ENCODE results near the gene OGFOD3.
"Not testable (repeated sequence)": the region's sequence is repeated elsewhere in the genome, so short reads cannot be mapped to it uniquely, and the experiment has no call there.

Gene OGFOD3

DNA sequence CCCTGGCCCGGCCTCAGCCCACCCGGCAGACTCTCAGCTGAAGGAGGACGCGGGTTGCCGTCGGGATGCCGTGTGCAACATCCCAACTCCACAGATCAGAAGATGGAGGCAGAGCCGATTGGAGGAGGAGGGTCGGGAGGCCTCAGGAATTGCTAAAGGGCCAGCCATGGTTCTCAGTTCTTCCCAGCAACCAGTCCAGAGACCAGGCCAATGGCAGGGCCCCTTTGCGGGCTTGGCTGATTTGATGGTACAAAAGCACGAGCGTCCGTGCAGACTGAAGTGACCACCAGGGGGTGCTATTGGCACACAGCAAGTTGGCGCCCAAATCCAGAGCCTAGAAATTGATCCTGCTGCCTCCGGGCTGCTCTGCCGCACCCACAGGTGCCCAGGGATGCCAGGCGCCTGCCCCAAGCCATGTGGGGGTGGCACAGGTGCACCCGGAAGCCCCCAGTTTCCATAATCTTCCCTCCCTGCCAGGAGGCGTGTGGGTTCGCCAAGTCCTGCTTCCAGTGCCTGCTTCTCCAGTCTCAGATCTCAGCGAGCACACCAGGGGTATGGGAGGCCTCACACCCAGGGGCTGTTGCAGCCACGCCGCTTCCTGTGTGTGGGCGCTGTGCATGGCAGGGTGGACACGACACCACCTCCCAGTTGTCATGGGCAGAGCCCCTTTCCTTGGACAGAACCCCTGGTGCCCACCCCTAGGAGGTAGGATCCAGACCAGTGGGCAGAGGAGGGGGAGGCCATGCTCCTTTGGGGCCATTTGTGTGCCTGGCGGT lies 66.5 kb downstream of the OGFOD3 start:
- DNase-seq (ENCODE audit: low read depth) = peak; percentile 58

DNA sequence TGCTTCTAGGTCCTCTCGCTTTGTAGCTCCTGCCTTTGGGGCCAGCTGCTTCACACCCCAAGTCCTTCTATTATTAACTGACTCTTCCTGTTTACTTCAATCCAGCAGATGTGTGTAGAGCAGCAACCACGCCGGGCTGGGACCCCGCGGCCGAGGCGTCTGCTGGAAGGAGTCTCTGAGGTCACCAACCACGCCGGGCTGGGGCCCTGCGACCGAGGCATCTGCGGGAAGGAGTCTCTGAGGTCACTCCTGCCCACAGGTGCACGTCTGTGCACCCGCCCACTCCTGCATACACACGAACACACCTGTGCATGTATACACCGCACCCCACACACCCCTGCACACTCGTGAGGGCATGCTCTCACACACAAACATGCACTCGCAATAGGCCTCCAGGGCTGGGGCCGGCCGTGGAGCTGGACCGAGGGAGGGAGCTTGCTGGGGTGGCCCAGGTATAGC lies 67.1 kb downstream of the OGFOD3 start:
- no peak for DNase-seq (ENCODE audit: low read depth)

DNA sequence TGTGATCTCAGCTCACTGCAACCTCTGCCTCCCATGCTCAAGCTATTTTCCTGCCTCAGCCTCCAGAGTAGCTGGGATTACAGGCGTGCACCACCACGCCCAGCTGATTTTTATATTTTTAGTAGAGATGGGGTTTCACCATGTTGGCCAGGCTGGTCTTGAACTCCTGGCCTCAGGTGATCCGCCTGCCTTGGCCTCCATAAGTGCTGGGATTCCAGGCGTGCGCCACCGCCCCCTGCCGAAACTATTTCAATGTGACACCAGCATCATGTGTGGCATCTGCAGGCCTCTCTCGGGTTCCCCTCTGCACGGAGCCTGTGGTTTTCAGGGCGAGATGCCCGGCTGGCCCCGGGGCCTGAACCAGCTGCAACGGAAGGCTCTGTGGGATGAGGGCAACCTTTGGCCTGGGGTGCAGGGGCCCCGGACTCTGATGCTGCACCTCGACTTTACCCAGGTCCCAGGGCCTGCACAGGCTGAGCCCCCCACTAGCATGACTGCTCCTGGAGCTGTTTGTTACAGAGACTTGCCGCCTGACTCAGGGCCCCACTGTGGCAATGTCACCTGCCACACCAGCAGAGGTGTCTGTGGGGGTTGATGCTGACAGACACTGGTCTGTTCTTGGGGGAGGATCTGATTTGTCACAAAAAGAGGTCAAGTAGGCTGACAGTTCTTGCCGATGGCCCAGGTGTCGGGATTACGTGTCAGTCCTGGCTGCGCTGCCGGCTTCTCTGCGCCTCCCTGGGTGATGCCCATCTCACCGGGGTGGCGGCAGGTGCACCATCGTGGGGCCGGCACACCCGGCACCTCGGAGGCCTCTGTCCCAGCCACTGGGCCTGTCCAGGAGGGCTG lies 68.0 kb downstream of the OGFOD3 start:
- peak; percentile 11 for DNase-seq (ENCODE audit: low read depth)

DNA sequence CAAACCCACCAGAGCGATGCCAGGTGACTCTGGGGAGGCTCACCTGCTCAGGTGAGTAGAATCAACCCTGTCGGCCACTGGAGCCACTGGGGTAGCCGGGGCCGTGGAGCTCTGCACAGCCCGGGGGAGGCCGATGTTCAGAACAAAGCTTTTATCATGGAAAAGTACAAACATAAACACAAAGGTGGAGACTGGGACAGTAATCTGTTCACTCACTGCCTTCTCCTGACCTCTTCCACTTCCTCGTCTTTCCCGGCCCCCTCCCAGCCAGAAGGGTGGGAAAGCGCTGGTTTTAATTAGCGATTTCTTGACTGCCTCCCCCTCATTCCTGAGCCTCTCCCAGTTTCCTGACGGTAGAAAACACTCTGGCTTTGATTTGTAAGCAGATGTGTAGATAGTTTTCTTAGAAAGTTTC lies 69.1 kb downstream of the OGFOD3 start:
- no peak for DNase-seq (ENCODE audit: low read depth)

DNA sequence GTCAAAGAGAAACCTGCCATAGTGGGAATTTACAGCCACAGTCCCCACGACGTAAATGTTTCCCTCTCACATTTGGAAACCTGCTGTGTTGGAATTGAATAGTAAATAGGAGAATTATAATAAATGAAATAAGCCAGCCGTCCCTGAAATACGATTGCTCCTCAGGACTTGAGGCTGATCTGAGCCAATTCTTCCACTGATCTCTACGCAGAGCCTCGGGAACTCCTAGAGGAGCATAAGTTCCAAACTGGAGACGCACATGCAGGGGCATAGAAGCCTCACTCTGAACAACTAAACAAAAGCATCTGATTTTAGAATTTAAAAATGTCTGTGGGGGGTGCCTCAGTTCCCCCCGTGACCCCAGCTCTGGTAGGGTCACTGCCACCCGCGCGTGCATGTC lies 69.5 kb downstream of the OGFOD3 start:
- no peak for DNase-seq (ENCODE audit: low read depth)

DNA sequence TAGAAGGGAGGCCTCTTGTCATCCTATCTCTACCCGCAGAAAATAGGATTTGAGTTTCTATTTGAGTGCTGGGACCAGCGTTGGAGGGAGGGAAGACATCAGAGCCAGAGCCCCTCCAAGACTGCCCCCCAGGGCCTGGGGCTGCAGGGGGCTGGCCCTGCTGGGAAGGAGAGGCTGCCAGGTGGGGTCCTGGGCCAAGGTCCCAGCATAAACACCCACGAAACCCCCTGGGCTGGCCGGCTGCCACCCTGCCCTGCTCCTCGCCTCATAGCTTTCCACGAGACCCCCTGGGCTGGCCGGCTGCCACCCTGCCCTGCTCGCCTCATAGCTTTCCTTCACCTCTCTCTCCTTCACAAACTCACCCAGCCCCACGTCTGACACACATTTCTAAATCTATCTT lies 70.0 kb downstream of the OGFOD3 start:
- DNase-seq (ENCODE audit: low read depth) = no peak

DNA sequence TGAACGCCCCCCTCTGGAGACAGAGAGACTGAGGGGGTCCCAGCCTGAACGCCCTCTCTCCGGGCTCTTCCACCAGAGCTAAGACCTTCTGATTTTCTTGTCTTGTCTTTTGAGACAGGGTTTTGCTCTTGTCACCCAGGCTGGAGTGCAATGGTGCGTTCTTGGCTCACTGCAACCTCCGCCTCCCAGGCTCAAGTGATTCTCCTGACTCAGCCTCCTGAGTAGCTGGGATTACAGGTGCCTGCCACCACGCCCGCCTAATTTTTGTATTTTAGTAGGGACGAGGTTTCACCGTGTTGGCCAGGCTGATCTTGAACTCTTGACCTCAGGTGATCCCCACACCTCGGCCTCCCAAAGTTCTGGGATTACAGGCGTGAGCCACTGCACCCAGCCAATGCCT lies 70.4 kb downstream of the OGFOD3 start:
- not testable (repeated sequence) for DNase-seq (ENCODE audit: low read depth)

DNA sequence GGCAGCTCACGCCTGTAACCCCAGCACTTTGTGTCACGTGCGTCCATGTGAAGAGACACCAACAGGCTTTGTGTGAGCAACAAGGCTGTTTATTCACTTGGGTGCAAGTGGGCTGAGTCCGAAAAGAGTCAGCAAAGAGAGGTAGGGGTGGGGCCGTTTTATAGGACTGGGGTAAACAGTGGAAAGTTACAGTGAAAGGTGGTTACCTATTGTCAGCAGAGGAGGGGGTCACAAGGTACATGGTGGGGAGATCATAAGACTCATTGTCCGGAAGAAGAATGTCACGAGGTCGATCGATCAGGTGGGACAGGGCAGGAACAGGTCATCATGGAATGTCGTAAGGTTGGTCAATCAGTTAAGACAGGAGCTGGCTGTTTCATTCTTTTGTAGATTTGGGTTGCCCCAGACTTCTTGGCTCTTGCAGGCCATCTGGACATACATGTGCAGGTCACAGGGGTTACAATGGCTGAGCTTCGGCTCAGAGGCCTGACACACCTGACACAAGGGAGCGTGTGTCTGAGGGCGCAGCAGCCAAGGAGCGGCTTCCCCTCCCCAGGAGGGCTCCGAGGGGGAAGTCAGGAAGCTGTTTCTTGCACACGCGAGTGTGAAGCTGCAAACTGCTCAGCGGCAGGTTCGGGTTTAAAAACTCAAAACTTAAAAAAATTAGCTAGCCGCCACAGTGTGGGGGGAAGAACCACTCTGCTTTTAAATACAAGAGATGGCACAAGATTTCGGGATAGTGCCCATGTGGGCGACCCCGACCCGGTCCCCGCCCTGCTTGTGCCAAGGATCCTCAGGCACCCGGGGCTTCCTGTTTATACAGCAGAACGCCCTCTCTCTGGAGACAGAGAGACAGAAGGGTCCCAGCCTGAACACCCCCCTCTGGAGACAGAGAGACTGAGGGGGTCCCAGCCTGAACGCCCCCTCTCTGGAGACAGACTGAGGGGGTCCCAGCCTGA lies 71.8 kb downstream of the OGFOD3 start:
- DNase-seq (ENCODE audit: low read depth) = no peak

DNA sequence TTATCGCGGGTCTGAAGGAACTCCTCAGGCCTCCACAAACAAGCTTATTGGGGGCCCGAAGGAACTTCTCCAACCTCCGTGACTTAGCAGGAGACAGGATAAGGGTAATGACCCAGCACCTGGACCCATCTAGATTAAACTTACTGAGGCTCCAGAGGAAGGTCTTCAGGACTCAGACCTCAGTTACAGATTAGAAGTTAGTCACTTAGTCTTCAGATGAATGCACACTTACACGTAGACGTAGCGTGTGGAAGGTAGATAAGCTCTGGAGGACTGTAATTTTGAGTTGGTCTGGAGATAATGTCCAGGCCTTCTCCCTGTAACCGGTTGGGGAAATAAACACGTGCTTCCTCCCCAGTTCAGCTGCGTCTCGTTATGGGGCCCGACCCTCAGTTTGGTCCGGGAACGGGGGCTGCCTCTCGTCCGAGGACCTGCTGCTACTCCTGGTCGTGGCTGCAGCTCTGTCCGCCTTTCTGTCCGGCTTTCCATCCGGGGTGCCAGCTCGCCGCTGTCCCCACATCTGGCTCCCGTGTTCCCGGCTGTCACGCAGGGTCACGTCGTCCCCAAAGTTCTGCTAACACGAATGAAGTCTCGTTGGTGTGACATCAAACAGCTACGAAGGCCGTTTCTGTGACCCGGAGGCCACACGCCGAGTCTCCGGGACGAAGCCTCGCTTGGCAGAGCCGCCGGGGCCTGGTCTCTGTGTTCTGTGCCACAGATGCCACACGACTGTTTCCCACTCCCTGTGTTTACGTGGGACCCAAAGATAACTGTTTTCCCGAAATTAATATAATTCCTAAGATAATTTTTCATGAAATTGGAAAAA lies 73.0 kb downstream of the OGFOD3 start:
- no peak for DNase-seq (ENCODE audit: low read depth)

DNA sequence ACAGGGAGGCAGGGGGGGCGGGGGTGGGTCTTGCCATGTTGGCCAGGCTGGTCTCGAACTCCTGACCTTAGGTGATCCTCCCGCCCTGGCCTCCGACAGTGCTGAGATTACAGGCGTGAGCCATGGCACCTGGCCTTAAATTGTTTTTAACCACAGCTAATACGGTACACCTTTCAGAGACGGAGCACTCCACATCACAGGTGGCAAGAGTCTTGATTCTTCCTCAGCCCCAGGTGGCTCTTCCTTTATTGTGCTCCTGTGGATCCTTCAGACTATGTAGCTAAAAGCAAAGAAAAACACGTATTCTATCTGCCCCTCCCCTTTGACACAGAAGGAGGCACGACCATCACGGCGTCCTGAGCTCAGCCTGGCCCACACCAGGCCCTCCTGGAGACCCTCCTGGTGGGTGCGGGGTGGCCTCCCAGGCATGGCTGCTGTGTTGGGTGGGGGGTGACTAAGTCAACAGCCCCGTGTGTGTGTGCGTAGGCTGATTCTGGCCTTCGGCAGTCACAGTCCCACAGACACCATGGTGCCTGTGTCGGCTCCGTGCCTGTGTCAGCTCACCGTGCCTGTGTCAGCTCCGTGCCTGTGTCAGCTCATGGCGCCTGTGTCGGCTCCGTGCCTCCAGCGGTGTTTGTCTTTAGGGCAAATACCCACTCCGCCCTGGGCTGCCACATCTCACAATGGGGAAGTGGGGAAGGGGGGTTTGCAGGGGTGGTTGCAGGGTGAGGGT lies 74.0 kb downstream of the OGFOD3 start:
- DNase-seq (ENCODE audit: low read depth) = no peak

DNA sequence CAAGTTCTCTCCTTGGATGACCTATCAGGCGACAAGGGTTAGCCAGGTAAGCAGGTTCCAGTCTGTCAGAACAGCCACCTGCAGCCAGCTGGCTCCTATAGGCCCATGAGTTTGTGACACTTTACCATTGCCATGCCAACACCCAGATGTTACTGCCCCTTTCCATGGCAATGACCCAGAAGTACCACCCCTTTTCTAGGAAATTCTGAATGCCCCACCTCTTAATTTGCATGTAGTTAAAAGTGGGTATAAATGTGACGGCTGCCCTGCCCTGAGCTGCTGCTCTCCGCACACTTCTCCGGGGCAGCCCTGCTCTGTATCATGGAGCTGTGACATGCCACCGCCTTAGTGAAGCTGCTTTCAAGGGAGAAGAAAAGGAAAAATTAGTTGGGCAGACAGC lies 74.8 kb downstream of the OGFOD3 start:
- no peak for DNase-seq (ENCODE audit: low read depth)

DNA sequence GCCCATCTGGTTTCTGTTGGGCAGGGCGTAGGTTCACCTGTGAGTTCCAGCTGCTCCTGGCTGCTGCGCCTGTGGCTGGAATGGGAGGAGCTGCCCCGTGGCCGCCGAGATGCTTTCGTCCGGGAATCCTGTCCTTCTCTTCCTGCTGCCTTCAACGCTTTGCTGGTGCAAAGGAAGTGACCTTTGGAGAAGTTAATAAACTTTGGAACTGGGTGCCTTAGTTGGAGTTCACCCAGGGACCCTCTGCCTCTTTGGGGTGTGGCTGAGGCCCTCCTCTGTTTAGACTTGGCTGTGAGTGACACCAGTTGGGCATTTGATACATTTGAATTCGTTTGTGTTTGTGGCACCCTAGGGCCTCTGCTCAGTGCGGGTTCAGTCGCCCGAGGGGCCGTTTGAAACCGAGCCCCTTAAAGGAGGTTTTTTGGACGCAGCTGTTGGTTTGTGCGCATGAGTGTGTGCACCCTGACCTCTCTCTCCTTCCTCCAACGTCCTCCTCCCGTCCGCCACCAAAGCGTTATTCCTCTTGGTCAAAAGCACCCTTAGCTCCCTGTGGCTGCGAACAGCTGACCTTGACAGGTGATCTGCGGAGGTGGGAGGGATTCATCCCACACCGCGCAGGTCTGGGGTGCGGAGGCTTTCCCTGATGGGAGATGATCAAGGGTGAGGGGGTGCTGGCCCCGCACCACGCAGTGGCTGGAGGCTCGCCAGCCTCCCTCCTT lies 75.9 kb downstream of the OGFOD3 start:
- no peak for DNase-seq (ENCODE audit: low read depth)

DNA sequence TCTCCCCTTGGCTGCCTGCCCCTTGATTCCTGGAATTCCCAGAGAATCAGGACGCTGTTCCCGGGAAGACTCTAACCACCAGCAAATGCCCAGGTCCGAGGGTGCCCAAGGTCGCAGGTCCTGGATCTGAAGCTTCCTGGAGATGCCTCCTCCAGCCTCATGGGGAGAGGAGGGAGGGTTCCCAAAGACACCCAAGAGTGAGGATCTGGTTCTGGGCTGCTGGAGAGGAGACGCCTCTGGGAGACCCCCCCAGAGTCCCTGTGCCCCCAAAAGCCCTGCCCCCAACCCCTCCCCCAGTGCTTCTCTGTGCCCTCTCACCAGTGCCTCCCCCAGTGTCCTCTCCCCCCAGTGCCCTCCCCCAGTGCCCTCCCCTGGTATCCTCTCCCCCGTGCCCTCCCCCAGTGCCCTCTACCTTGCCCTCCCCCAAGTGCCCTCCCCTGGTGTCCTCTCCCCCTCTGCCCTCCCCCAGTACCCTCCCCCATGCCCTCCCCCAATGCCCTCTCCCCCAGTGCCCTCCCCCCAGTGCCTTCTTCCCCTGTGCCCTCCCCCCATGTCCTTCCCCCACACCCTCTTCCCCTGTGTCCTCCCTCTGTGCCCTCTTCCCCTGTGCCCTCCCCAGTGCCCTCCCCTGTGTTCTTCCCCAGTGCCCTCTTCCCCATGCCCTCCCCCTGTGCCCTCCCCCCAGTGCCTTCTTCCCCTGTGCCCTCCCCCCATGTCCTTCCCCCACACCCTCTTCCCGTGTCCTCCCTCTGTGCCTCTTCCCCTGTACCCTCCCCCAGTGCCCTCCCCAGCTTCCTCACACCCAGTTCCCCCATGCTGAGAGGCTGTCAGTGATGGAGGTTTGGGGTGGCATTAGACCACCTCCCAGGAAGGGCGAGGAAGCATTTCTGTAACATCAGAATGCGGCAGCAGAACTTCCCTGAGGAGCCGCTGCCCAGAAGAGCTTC lies 78.5 kb downstream of the OGFOD3 start:
- no peak for DNase-seq (ENCODE audit: low read depth)

Data from stimulated activated CD8-positive, alpha-beta memory T cell treated with anti-CD3 and anti-CD28 coated beads, Interleukin-12 subunit alpha, Interleukin-12 subunit beta, amount 100 ng/mL, for 4 hours (primary cell).